GM13976 (cell line): ENCODE data around the gene HACD1.
"Not testable (repeated sequence)": the region's sequence is repeated elsewhere in the genome, so short reads cannot be mapped to it uniquely, and the experiment has no call there.

Experiments
- DNase-seq: peaks from one replicate; pipeline ENCODE4 v3.0.0; 2012; ENCODE audit warnings: low spot score
- in situ Hi-C: fragments of 300-500 bp; cut with MboI; formaldehyde crosslinking; loops from one replicate; pipeline ENCODE4 v1.12.0; 2022; ENCODE audit warnings: low sequenced_read_pairs, mixed read lengths, inconsistent platforms; ENCODE audit not compliant: unreplicated experiment
- TF ChIP-seq, protein P1 (sequence below): IDR thresholded peaks from 2 replicates; pipeline ENCODE4 v1.5.1; 2012; ENCODE audit warnings: borderline replicate concordance, mild to moderate bottlenecking; ENCODE audit not compliant: insufficient read depth; ENCODE audit errors: extremely low read depth, missing control alignments, control extremely low read depth

The HACD1 gene

DNA sequence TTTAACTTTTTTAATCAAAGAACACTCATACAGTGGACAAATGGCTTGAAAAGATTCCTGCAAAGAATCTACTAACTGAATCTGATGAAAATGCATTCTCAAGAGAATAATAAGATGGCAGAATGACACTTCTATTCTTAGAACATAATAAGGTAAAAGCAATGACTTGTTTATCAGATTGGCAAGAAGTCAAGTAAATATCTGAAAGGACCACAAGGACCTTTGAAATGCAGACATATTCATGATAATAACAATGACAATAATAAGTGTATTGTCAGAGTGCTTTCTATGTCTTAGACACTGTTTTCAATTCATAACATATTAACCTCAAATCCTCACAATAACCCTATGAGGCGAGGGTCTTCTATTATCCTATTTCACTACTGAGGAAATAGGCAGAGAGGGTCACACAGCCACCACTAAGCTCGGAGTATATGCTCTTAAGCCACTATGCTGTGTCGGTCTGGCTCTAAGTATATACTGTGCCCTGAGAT, 10.6 kb downstream of the HACD1 start:
- TF ChIP-seq, protein P1, sequence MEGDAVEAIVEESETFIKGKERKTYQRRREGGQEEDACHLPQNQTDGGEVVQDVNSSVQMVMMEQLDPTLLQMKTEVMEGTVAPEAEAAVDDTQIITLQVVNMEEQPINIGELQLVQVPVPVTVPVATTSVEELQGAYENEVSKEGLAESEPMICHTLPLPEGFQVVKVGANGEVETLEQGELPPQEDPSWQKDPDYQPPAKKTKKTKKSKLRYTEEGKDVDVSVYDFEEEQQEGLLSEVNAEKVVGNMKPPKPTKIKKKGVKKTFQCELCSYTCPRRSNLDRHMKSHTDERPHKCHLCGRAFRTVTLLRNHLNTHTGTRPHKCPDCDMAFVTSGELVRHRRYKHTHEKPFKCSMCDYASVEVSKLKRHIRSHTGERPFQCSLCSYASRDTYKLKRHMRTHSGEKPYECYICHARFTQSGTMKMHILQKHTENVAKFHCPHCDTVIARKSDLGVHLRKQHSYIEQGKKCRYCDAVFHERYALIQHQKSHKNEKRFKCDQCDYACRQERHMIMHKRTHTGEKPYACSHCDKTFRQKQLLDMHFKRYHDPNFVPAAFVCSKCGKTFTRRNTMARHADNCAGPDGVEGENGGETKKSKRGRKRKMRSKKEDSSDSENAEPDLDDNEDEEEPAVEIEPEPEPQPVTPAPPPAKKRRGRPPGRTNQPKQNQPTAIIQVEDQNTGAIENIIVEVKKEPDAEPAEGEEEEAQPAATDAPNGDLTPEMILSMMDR, result no peak
- no peak for DNase-seq

DNA sequence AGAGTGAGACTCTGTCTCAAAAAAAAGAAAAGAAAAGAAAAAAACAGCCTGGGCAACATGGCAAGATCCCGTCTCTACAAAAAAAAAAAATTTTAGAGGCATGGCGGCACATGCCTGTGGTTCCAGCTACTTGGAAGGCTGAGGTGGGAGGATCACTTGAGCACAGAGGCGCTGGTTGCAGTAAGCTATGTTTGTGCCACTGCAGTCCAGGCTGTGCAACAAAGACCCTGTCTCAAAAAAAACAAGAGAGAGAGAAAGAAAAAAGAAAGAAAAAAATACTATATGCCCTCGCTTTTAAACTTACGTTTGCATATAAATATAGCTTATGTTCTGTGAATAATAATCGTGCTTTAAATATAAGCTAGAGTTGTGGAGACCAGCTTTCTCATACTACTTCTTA, 11.2 kb downstream of the HACD1 start:
- no peak for DNase-seq
- TF ChIP-seq, protein P1, result no peak
- in situ Hi-C loops, result loop anchor here (5.0 to 25.0 kb wide), 3 partner anchors 136 to 631 kb away; no protein-coding TSS in a partner anchor

More for the DNA sequence above, 10.6 kb downstream of the HACD1 start:
- in situ Hi-C loops, result loop anchor here (5.0 to 25.0 kb wide), 3 partner anchors 136 to 631 kb away; no protein-coding TSS in a partner anchor

DNA sequence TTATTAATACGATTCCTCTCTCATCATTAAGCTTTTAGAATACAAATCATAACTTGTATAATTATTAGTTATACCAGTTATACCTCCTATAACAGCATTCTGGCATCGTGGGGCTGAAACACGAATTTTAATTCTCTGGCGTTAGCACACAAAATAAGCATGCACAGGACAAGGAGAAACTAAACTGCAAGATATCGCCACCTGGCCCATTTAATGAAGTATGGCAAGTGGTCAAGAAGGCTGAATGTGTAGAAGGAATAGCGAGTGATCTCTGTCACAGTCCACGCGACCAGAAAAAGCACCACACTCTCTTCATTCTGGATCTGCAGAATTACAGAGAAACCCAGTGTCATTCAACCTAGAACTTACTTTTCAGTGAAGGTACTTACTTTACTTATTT, 18.1 kb downstream of the HACD1 start:
- DNase-seq, result no peak
- TF ChIP-seq, protein P1, result no peak
- in situ Hi-C loops, result no loop called here

DNA sequence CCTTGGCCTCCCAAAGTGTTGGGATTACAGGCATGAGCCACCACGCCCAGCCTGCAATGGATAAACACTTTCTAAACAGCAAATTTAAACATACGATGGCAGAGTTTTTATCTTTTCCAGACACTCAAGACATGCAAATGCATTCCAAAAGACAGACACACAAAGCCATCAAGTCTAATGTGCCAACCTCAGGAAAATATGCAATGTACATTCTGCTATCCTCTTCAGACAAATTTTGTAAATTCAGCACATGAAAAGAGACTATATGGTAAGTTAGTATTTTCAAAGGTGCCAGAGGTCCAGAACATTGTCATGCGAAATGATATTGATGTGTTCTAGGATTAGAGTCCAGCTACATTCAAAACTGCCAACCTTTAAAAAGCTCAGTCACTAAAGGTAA, 19.8 kb downstream of the HACD1 start:
- TF ChIP-seq, protein P1, result no peak
- in situ Hi-C loops, result no loop called here
- no peak for DNase-seq

DNA sequence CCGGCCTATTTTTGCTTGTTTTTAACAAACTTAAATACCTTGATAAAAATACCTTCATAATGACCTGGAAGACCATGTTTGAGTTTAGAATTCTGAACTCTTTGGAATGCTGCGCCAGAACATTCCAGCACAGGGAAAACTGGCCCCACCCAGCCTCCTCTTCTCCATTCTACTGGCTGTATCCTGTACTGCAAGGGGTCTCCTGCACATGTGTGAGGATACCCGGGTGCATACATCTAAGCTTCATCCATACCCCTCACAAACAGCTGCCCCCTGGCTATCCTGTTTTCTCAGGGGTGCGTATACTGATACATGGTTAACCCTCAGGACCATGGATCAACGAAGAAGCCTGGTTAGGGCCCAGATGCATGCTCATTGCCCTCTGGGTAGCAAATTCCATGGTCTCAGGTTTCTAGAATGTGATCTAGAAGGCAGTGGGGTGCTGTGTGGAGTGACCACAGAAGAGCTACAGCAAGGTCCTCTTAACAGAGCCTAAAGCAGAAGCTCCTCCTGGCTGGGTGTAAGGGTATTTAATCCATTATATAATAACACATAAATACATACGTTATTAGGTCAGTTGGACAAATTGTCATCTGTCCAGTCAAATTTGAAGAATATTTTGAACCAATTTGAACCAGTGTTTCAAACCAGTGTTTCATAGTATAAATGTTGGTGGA, 26.1 kb downstream of the HACD1 start:
- in situ Hi-C loops, result no loop called here
- no peak for DNase-seq
- TF ChIP-seq, protein P1, result no peak

DNA sequence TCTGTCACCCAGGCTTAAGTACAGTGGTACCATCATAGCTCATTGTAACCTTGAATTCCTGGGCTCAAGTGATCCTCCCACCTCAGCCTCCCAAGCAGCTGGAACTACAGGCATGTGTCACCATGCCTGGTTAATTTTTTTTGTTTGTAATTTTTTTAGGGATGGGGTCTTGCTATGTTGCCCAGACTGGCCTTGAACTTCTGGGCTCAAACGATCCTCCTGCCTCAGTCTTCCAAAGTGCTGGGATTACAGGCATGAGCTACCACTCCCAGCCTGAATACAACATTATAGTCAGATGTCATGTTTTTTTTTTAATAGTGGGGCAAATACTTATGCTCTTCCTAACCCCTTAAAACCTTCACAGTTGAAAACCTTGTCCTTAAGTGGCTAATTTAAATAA, 27.9 kb downstream of the HACD1 start:
- in situ Hi-C loops, DNase-seq: not testable (repeated sequence)

DNA sequence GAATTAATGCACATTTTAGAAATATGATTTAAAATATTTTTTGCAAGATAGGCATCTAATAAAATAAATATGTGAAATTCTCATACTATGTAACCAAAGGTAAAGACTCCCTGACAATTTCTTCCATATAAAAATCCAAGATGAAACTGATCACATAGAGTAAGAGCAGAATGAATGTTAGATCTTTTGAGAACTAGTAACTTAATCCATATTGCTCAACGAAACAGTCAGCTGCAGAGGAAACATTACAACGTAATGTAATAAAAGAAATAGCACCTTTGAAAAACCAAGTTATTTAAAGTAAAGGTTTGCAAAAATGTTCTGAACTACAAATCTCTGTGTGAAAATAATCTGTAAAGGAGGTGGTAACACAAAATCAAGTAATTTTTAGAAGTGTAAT, 28.8 kb downstream of the HACD1 start:
- no peak for DNase-seq

DNA sequence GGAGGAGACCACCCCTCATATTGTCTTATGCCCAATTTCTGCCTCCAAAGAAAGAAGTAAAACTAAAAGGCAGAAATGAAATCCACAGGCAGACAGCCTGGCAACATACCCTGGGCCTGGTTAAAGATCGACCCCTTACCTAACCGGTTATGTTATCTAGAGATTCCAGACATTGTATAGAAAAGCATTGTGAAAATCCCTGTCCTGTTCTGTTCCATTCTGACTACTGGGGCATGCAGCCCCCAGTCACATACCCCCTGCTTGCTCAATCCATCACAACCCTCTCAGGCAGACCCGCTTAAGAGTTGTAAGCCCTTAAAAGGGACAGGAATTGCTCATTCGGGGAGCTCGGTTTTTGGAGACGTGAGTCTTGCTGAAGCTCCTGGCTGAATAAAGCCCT, 29.9 kb downstream of the HACD1 start:
- in situ Hi-C loops, DNase-seq: not testable (repeated sequence)

More for the DNA sequence above, 28.8 kb downstream of the HACD1 start:
- TF ChIP-seq, protein P1, result no peak
- in situ Hi-C loops, result no loop called here
